Measurements from ENCODE around the gene DPYSL5.

GRCh38 chr2:26894136-26894535 lies 46.2 kb downstream of the DPYSL5 start:
- no peak for TF ChIP-seq CTCF (IDR thresholded peaks at IDR 0.05; ENCODE audit: poor library complexity)
- TF ChIP-seq EZH2 (IDR thresholded peaks at IDR 0.05; ENCODE audit: borderline replicate concordance) = no peak
